T-helper 1 cell (primary cell): ENCODE measurements around the gene DNM1.

Experiments
- DNase-seq, 5 donors: peaks; one replicate each; pipeline ENCODE4 v3.0.0-alpha.2; 2012 to 2020

Gene DNM1

GRCh38 chr9:128280084-128280622 lies 77.0 kb downstream of the DNM1 start:
- no peak for DNase-seq

- DNase-seq: no peak
These were observed 79.3 kb downstream of the DNM1 start for GRCh38 chr9:128282500-128282899.

- DNase-seq: no peak
These were observed 82.0 kb downstream of the DNM1 start for GRCh38 chr9:128285033-128285784.

- DNase-seq: no peak
These were observed 83.3 kb downstream of the DNM1 start for GRCh38 chr9:128286440-128286839.

GRCh38 chr9:128288273-128289004 lies 85.3 kb downstream of the DNM1 start:
- no peak for DNase-seq

- no peak for DNase-seq
These were observed 88.8 kb downstream of the DNM1 start for GRCh38 chr9:128292009-128292408.

- DNase-seq: no peak
These were observed 89.9 kb downstream of the DNM1 start for GRCh38 chr9:128293091-128293490.

- no peak for DNase-seq
These were observed 91.0 kb downstream of the DNM1 start for GRCh38 chr9:128294142-128294541.

GRCh38 chr9:128296340-128297220 lies 93.4 kb downstream of the DNM1 start:
- DNase-seq: no peak

GRCh38 chr9:128297221-128297773 lies 94.1 kb downstream of the DNM1 start:
- DNase-seq: no peak

GRCh38 chr9:128298535-128299482 lies 95.6 kb downstream of the DNM1 start:
- DNase-seq: no peak

- DNase-seq: no peak
These were observed 101.2 kb downstream of the DNM1 start for GRCh38 chr9:128304136-128304970.
